Measurements from ENCODE around the gene SLC4A7. TPM values are rescaled to one million over a fixed set of nuclear protein-coding genes. Genes with fewer than 3 reads are reported as not detected.
"Not testable (repeated sequence)": the region's sequence is repeated elsewhere in the genome, so short reads cannot be mapped to it uniquely, and the experiment has no call there.

SLC4A7 gene
- total RNA-seq, 2 experiments from 2014 or later = 62.1 to 62.3 TPM

DNA sequence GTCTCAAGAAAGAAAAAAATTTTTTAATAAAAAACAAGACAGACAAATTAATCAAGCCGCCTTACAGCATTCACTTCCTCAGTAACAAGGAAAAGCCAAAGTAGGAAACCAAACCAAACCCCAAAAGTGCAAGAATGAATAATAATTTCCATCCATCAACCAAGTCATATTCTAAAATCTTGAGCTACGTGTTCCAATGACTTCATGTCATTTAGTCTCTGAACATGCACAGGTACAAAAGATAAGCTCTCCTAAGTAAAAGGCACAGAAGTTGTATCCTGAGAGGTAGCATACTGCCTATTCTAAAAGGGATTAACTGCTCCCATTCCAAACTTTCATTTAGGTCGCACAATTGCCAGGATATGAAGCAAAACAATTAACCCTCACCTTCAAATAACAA, 29.7 kb downstream of the SLC4A7 start:
- Mint-ChIP-seq H3K9me3 (no peaks in the 10 kb centered on the region), H3K4me1 (ENCODE audit: low read depth) (peaks cover 62% of the 10 kb centered on the region), H3K4me3 (peak overlapping the region; percentile 45), H3K36me3 (peaks cover 18% of the 10 kb centered on the region), H3K27ac (peak overlapping the region; percentile 72), H3K27me3 (no peaks in the 10 kb centered on the region)
- intact Hi-C loops (cut with micrococcal nuclease) = loop anchor here (2.0 to 5.0 kb wide), 3 partner anchors 28 to 178 kb away; no protein-coding TSS in a partner anchor
- ChIA-PET CTCF (interaction anchor here (0.8 to 1.3 kb wide), 2 partner anchors 13 to 227 kb away, joined by 4 to 5 read pairs; no protein-coding TSS in a partner anchor), POLR2A (interaction anchor here (0.9 kb wide), 1 partner anchor 25 kb away, joined by 5 read pairs; no protein-coding TSS in a partner anchor)
- no peak for DNase-seq

- Mint-ChIP-seq H3K36me3 (peaks cover 19% of the 10 kb centered on the region), H3K4me1 (ENCODE audit: low read depth) (peaks cover 58% of the 10 kb centered on the region), H3K9me3 (no peaks in the 10 kb centered on the region), H3K4me3 (no peak overlapping the region), H3K27me3 (no peaks in the 10 kb centered on the region), H3K27ac (no peak overlapping the region)
- ChIA-PET POLR2A (no interaction called here), CTCF (interaction anchor here (0.8 to 1.4 kb wide), 3 partner anchors 14 to 229 kb away, joined by 3 read pairs; no protein-coding TSS in a partner anchor)
- DNase-seq = no peak
- intact Hi-C loops (cut with micrococcal nuclease) = loop anchor here (5.0 kb wide), 1 partner anchor 180 kb away; no protein-coding TSS in a partner anchor
Measured at GRCh38 chr3:27452368-27453090, 31.7 kb downstream of the SLC4A7 start.

- Mint-ChIP-seq H3K27me3 (no peaks in the 10 kb centered on the region), H3K27ac (no peak overlapping the region), H3K9me3 (no peaks in the 10 kb centered on the region), H3K36me3 (peaks cover 18% of the 10 kb centered on the region), H3K4me1 (ENCODE audit: low read depth) (peaks cover 54% of the 10 kb centered on the region), H3K4me3 (no peak overlapping the region)
- DNase-seq = no peak
- ChIA-PET POLR2A (no interaction called here), CTCF (interaction anchor here (0.8 to 1.4 kb wide), 2 partner anchors 15 to 230 kb away, joined by 3 read pairs; no protein-coding TSS in a partner anchor)
- intact Hi-C loops (cut with micrococcal nuclease) = loop anchor here (5.0 kb wide), 1 partner anchor 180 kb away; no protein-coding TSS in a partner anchor
Measured at GRCh38 chr3:27451842-27452241, 32.3 kb downstream of the SLC4A7 start.

GRCh38 chr3:27451251-27451650, 32.9 kb downstream of the SLC4A7 start:
- ChIA-PET POLR2A (no interaction called here), CTCF (no interaction called here)
- H3K27me3 Mint-ChIP-seq = no peaks in the 10 kb centered on the region
- H3K27ac Mint-ChIP-seq = no peak overlapping the region
- H3K4me1 Mint-ChIP-seq (ENCODE audit: low read depth) = peaks cover 48% of the 10 kb centered on the region
- H3K9me3 Mint-ChIP-seq = no peaks in the 10 kb centered on the region
- H3K4me3 Mint-ChIP-seq = no peak overlapping the region
- peaks cover 18% of the 10 kb centered on the region for H3K36me3 Mint-ChIP-seq
- intact Hi-C loops (cut with micrococcal nuclease) = loop anchor here (5.0 kb wide), 1 partner anchor 181 kb away; no protein-coding TSS in a partner anchor
- no peak for DNase-seq

GRCh38 chr3:27449530-27450150, 34.5 kb downstream of the SLC4A7 start:
- Mint-ChIP-seq H3K27me3 (no peaks in the 10 kb centered on the region), H3K9me3 (no peaks in the 10 kb centered on the region), H3K4me3 (no peak overlapping the region), H3K36me3 (peaks cover 23% of the 10 kb centered on the region), H3K4me1 (ENCODE audit: low read depth) (peaks cover 34% of the 10 kb centered on the region), H3K27ac (no peak overlapping the region)
- CTCF ChIA-PET = interaction anchor here (1.4 kb wide), 1 partner anchor 18 kb away, joined by 3 read pairs; no protein-coding TSS in a partner anchor
- POLR2A ChIA-PET = no interaction called here
- no peak for DNase-seq
- intact Hi-C loops (cut with micrococcal nuclease) = loop anchor here (5.0 kb wide), 1 partner anchor 183 kb away; no protein-coding TSS in a partner anchor

DNA sequence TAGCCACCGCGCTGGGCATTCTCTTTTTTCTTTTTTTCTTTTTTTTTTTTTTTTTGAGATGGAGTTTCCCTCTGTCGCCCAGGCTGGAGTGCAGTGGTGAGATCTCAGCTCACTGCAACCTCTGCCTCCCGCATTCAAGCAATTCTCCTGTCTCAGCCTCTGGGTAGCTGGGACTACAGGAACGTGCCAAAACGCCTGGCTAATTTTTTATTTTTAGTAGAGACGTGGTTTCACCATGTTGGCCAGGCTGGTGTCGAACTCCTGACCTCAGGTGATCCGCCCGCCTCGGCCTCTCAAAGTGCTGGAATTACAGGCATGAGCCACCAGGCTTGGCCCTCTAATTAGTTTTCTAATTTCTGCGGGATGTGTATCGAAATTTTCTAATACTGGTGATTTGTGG, 41.2 kb downstream of the SLC4A7 start:
- H3K4me1 Mint-ChIP-seq (ENCODE audit: low read depth); H3K27me3 Mint-ChIP-seq; POLR2A ChIA-PET; H3K27ac Mint-ChIP-seq; intact Hi-C loops (cut with micrococcal nuclease); CTCF ChIA-PET; H3K4me3 Mint-ChIP-seq; DNase-seq: not testable (repeated sequence)
- H3K9me3 Mint-ChIP-seq = peaks cover 22% of the 10 kb centered on the region
- peaks cover 57% of the 10 kb centered on the region for H3K36me3 Mint-ChIP-seq

DNA sequence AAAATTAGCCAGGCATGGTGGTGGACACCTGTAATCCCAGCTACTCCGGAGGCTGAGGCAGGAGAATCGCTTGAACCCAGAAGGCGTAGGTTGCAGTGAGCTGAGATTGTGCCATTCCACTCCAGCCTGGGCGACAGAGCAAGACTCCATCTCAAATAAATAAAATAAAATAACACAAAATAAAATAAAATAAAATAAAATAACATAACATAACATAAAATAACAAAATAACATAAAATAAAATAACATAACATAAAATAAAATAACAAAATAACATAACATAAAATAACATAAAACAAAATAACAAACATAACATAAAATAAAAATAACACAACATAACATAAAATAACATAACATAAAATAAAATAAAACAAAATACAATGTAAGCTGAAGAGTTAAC, 45.8 kb downstream of the SLC4A7 start:
- Mint-ChIP-seq H3K9me3 (peaks cover 22% of the 10 kb centered on the region), H3K36me3 (peaks cover 55% of the 10 kb centered on the region)
- POLR2A ChIA-PET; intact Hi-C loops (cut with micrococcal nuclease); H3K4me1 Mint-ChIP-seq (ENCODE audit: low read depth); H3K27me3 Mint-ChIP-seq; H3K27ac Mint-ChIP-seq; CTCF ChIA-PET; H3K4me3 Mint-ChIP-seq; DNase-seq: not testable (repeated sequence)

DNA sequence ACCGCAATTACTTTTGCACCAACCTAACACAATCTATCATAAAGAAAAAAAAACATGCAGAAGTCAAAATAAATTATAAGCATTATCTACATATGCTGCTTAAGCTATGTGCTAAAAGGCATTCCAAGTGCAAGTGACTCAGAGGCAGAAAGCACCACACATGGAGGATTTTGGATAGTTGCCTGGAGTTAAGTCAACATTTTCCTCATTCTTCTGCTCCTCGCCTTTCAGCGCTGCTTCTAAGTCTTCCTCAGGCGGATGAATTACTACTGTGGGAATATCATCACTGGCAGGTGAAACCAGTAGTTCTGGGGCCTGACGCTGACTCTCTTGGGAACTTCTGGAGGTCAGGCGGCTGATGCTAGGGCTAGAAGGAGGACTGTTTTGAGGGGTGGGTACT, 53.1 kb downstream of the SLC4A7 start:
- no peak overlapping the region for H3K27ac Mint-ChIP-seq
- DNase-seq = no peak
- H3K36me3 Mint-ChIP-seq = peaks cover 31% of the 10 kb centered on the region
- H3K9me3 Mint-ChIP-seq = no peaks in the 10 kb centered on the region
- H3K4me1 Mint-ChIP-seq (ENCODE audit: low read depth) = peaks cover 6% of the 10 kb centered on the region
- H3K27me3 Mint-ChIP-seq = no peaks in the 10 kb centered on the region
- ChIA-PET CTCF (no interaction called here), POLR2A (interaction anchor here (0.6 kb wide), 1 partner anchor 265 kb away, joined by 3 read pairs; no protein-coding TSS in a partner anchor)
- H3K4me3 Mint-ChIP-seq = no peak overlapping the region
- intact Hi-C loops (cut with micrococcal nuclease) = no loop called here

DNA sequence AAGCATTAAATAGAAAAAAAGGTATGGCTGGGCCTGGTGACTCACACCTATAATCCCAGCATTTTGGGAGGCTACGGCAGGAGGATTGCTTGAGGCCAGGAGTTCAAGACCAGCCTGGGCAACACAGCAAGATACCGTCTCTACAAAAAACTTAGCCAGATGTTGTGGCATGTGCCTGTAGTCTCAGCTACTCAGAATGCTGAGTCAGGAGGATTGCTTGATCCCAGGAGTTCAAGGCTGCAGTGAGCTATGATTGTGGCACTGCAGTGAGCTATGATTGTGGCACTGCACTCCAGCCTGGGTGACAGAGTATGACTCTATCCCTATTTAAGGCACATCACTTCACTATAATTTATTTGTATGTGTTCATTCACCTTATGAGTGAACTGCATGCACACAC, 54.3 kb downstream of the SLC4A7 start:
- intact Hi-C loops (cut with micrococcal nuclease) = no loop called here
- Mint-ChIP-seq H3K9me3 (no peaks in the 10 kb centered on the region), H3K27me3 (no peaks in the 10 kb centered on the region), H3K4me1 (ENCODE audit: low read depth) (peaks cover 8% of the 10 kb centered on the region), H3K4me3 (no peak overlapping the region), H3K27ac (no peak overlapping the region), H3K36me3 (peaks cover 24% of the 10 kb centered on the region)
- CTCF ChIA-PET = no interaction called here
- POLR2A ChIA-PET = no interaction called here
- no peak for DNase-seq

- Mint-ChIP-seq H3K27ac (no peak overlapping the region), H3K36me3 (peaks cover 27% of the 10 kb centered on the region), H3K4me1 (ENCODE audit: low read depth) (peaks cover 15% of the 10 kb centered on the region), H3K4me3 (no peak overlapping the region), H3K27me3 (no peaks in the 10 kb centered on the region), H3K9me3 (no peaks in the 10 kb centered on the region)
- ChIA-PET CTCF (interaction anchor here (0.6 kb wide), 1 partner anchor 46 kb away, joined by 3 read pairs; no protein-coding TSS in a partner anchor), POLR2A (no interaction called here)
- intact Hi-C loops (cut with micrococcal nuclease) = no loop called here
- DNase-seq = no peak
Measured at GRCh38 chr3:27428446-27428845, 55.7 kb downstream of the SLC4A7 start.

- intact Hi-C loops (cut with micrococcal nuclease) = loop anchor here (2.0 kb wide), 1 partner anchor 28 kb away; no protein-coding TSS in a partner anchor
- CTCF ChIA-PET = interaction anchor here (1.1 to 2.2 kb wide), 3 partner anchors 31 to 46 kb away, joined by 3 to 8 read pairs (median 3); no protein-coding TSS in a partner anchor
- Mint-ChIP-seq H3K27ac (no peak overlapping the region), H3K4me1 (ENCODE audit: low read depth) (peaks cover 17% of the 10 kb centered on the region), H3K9me3 (no peaks in the 10 kb centered on the region), H3K4me3 (no peak overlapping the region), H3K27me3 (no peaks in the 10 kb centered on the region), H3K36me3 (peaks cover 31% of the 10 kb centered on the region)
- POLR2A ChIA-PET = no interaction called here
- DNase-seq = no peak
Measured at GRCh38 chr3:27426926-27427325, 57.3 kb downstream of the SLC4A7 start.

DNA sequence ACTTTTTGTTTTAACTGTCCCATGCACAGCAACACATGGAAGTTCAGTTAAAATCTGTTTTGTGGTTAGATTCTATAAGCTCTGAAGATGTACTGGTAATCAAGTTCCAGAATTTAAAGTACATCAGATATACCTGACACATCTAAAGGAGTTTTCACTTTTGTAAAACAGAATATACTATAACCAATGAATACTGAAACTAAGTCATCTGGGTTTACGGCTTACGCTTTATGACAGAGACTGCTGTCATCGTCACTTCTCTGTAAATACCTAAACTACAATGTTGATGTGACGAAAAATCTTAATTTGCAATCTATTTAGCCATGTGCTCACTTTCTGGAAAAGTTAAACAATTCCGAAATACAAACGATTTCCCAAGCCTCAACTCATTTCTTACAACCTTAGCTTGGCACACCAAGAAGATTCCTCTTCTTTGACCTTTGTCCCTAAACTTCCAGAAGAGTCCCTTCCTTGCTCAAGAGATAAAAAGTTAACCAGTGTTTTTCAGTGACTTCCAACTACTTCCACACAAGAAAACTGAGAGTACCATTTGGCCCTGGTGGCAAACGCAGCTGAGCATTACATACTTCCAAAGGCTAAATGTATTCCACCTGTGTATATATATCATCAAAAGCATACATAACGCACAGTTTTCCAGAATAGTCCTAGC, 58.2 kb downstream of the SLC4A7 start:
- Mint-ChIP-seq H3K4me3 (no peak overlapping the region), H3K4me1 (ENCODE audit: low read depth) (peaks cover 17% of the 10 kb centered on the region), H3K27me3 (no peaks in the 10 kb centered on the region), H3K36me3 (peaks cover 26% of the 10 kb centered on the region), H3K27ac (no peak overlapping the region), H3K9me3 (no peaks in the 10 kb centered on the region)
- intact Hi-C loops (cut with micrococcal nuclease) = loop anchor here (2.0 kb wide), 1 partner anchor 29 kb away; no protein-coding TSS in a partner anchor
- DNase-seq = no peak
- ChIA-PET POLR2A (no interaction called here), CTCF (interaction anchor here (1.1 to 2.2 kb wide), 4 partner anchors 32 to 286 kb away, joined by 3 to 8 read pairs (median 4); no protein-coding TSS in a partner anchor)
